CD4-positive, alpha-beta T cell treated with Interleukin-4 for 4 hours (primary cell): ENCODE data around the gene CDC37L1.
"Not testable (repeated sequence)": the region's sequence is repeated elsewhere in the genome, so short reads cannot be mapped to it uniquely, and the experiment has no call there.

Experiments
- DNase-seq: peaks from one replicate; pipeline ENCODE4 v3.0.0-alpha.2; 2020

Gene CDC37L1

DNA sequence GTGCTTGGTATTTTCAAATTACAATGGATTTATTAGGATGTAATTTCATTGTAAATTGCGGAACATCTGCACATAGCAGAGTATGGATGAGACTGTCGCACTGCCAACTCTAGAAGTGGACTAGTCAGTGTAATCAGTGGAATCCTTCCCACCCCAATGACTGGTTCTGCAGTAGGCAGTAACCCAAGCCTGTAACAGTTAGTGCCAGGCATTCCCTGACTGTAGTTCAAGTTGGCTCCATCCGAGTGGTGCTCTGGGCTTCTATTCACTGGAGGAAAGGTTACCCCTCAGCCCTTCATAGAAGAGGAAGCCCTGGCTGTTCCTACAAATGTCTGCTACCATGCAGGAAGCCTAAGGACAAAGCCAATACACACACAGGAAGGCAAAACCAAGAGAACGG is 38.4 kb downstream of the CDC37L1 start:
- DNase-seq: no peak

DNA sequence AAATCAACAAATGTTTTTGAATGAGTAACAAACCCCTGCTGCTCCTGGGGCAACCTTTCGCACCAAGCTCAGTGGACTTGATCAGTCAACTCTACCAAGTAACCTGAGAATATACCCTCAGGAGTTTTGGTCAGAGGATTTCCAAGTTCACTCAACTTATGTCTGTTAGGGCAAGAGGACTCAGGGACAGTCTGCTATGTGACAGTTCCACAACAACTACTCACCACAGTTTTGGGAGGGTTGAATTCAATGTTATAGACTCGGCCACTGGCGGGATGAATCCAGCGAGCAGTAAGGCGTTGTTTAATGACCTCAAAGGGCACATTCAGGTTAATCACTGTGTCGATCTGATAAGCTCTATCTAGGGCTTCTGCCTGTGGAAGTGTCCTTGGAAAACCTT is 39.5 kb downstream of the CDC37L1 start:
- no peak for DNase-seq

DNA sequence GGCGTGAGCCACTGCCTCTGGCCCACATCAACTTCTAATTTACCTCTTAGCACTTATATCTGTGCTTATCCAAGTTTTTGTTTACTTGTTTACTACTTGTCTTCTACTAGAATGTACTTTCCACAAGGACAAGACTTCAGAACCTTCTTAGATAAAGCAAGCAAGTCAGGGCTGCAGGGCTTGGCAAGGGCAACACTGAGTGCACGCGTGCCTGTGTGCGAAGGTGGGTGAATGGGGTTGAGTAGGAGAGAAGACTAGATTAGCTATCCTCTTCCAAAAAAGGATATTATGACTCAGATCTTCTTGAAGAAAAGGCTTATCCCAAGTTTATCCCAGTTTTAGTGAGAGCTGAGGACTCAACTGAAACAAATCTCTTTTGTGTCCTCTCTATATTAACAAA is 42.4 kb downstream of the CDC37L1 start:
- DNase-seq: no peak

DNA sequence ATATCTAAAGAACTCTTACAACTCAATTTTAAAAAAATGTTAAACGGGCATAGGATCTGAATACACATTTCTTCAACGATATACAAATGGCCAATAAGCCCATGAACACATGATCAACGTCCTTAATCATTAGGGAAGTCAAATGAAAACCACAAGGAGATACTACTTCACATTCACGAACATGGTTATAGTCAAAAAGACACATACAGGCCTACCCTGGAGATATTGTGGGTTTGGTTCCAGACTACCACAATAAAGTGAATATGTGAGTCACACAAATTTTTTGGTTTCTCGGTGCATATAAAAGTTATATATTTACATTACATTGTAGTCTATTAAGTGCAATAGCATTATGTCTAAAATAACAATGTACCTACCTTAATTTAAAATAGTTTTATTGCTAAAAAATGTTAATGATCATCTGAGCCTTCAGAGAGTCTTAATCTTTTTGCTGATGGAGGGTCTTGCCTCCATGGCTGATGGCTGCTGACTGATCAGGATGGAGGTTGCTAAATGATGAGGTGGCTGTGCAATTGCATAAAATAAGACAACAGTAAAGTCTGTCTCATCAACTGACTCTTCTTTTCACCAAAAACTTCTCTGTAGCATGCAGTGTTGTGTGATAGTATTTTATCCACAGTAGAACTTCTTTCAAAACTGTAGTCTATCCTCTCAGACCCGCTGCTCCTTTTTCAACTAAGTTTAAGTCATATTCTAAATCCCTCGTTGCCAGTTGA is 46.5 kb downstream of the CDC37L1 start:
- DNase-seq: peak; percentile 46

DNA sequence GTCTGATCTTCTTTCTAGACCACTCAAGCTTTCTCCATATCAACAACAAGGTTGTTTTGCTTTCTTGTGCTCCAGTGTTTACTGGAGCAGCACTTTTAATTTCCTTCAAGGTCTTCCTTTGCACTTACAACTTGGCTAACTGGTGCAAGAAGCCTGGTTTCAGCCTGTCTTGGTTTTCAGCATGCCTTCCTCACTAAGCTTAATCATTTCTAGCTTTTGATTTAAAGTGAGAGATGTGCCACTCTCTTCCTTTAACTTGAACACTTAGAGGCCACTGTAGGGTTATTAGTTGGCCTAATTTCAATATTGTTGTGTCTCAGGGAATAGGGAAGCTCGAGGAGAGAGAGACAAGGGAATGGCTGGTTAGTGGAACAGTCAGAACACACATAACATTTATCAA is 48.2 kb downstream of the CDC37L1 start:
- no peak for DNase-seq

DNA sequence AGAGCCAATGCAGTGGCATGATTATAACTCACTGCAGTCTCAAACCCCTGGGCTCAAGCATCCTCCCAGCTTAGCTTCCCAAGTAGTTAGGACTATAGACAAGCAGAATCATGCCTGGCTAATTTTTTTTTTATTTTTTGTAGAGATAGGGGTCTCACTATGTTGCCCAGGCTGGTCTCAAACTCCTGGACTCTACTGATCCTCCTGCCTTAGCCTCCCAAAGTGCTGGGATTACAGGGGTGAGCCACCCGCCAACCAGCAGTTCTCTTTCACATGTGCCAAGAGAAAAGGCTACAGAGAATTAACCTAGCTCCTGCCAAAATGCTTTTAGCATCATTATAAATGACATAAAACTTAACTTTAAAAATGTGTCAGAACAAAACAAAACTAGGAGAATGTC is 53.5 kb downstream of the CDC37L1 start:
- no peak for DNase-seq

DNA sequence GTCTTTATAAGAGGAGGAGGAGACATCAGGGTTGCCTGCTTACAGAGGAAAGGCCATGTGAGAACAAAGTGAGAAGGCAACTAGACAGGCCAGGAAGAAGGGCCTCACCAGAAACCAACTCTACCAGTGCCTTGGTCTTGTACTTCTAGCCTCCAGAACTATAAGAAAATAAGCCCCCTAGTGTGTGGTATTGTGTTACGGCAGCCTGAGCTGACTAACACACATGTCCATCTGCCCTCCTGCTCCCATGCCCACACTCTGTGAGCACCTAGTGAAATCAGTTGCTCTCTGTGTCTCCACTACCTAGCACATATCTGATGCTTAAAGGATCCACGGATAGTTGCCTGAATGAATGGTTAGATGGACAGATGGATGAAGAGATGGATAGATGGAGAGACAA is 54.8 kb downstream of the CDC37L1 start:
- DNase-seq: no peak

DNA sequence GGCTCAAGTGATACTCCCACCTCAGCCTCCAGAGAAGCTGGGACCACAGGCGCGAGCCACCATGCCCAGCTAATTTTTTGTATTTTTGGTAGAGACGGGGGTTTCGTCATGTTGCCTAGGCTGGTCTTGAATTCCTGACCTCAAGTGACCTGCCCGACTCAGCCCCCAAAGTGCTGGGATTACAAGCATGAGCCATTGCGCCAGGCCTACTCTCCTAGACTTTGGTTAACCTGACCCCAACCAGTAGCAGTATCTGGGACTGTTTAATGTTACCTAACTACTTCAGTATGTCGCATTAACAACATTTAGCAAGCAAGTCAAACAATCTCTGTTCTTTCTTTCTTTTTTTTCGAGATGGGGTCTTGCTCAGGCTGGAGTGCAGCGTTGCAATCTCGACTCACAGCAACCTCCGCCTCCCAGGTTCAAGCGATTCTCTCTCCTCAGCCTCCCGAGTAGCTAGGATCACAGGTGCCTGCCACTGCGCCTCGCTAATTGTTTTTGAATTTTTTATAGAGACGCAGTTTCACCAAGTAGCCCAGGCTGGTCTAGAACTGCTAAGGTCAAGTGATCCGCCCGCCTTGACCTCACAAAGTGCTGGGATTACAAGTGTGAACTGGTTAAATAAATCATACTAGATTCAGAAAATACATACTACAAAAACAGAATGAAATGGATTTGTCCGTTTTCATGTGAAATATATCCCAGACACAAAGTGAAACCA is 59.7 kb downstream of the CDC37L1 start:
- no peak for DNase-seq

DNA sequence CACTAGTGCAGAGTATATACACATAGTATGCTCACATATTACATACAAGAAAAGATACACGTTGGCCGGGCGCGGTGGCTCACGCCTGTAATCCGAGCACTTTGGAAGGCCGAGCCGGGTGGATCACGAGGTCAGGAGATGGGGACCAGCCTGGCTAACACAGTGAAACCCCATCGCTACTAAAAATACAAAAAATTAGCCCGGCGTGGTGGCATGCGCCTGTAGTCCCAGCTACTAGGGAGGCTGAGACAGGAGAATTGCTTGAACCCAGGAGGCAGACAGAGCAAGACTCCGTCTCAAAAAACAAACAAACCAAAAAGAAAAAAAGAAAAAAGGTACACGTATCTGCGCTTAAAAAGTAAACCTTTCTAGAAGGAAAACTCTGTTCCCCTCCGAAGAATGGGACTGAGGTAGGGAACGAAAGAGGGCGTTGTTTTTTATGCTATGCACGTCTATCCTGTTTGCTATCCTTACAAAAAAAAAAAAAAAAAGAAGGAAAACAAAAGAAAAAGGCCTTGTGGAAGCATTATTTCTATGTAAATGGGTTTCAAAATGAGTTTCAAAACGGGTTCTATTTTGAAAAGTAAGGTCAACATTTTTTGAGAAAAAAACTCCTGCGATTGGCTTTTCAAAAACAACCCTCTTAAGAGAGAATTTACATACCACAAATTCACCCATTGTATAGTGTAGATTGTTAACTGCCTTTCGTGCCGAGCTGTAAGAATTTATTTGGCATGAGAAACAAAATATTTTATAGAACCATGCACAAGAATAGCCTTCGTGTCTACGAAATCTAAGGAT is 60.4 kb downstream of the CDC37L1 start:
- DNase-seq: no peak

DNA sequence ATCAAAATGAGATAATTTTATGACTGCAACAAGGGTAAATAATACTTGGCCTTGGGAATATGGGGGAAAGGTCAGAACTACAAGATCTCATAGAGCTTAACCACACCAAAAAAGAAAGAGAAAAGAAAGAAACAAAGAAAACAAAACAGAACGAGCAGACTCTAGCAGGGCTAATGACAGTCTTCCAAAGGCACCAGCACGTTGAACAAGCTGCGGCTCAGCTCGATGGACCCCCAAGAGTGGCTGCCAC is 60.9 kb downstream of the CDC37L1 start:
- DNase-seq: no peak

DNA sequence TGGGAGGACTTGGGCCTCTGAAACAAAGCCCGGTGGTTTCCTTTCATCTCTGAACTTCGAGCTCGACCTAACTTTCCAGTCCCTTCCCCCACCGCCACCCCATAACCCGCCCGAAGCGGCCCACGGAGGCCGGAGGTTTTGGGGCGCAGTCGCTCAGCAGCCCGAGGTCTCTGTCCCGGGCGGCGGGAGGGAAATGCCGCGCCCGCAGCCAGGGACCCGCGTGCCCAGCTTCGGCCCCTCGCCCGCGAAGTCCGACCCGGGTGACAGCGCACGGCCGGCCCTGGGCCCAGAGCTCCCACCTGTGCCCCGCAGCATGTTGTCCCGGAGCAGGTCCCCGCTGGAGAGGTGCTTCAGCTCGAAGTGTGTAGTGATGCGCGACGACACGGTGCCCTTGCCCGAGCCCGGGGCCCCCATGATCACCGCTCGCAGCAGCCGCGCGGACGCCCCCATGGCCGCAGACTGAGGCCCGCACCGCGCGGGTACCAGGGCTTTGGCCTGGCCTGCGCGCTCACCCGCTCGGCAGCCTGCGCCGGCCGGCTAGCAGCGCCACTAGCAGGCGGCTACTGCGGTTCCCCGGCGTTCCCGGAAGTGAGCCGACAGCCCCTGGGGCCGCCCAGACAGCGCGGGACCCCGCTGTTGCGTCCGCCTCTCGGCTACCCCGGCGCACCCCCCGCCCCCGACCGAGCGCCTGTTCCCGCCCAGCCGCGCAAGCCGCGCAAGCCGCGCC is 61.4 kb downstream of the CDC37L1 start, which contains the start of gene AK3:
Gene AK3, minus strand, starts transcription at position 565 of the 727 bp plus-strand sequence. Its CDS starts 115 bp downstream, at position 450.
- DNase-seq: peak; percentile 81

DNA sequence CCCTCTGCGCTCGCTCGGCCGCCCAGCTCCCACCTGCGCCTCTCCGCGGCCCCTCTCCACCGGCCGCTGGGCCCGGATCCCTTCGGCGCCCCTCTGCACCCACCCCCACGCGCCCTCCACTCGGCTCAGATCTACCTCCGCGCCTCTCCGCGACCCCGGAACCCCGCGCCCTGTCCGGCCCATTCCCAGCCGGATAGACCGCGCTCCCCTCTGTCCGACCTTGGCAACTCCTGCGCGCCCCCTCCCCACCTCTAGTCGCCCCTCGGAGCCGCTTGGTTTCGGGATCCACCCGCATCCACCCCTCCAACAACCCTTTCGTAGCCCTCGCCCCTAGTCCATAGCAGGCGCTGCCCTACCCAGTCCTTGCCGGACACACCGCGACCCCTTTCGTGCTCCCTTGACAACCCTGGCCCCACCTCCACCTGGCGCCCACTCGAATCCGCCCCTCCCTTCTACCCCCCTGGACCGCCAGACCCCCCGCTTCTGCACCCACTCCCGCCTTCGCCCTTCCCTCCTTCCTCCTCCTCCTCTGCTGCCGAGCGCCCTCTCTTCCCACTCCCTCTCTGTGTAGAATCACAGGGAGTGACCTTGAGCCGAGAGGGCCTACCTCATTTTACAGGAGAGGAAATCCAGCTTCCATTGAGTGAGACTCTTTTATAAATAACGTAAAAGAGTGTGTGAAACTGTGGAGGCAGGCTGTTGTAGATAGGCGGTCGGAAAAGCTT is 62.2 kb downstream of the CDC37L1 start:
- no peak for DNase-seq

DNA sequence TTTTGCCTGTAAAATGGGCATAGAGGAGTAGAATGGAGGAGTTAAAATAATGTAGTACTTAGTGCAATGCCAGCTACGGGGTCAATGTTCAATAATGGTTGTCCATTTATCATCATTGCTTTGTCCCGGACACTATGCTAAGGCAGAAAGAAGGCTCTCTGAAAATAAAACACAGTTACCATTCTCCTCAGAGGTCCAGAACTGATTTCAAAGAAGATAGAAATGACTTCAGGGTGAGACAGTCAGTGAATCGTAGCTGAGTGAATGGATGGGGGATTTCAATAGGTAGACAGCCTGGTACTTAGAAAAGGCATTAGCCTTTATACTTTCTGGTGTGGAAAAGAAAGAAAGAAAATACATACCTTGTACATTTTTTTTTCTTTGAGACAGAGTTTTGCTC is 62.9 kb downstream of the CDC37L1 start:
- no peak for DNase-seq

DNA sequence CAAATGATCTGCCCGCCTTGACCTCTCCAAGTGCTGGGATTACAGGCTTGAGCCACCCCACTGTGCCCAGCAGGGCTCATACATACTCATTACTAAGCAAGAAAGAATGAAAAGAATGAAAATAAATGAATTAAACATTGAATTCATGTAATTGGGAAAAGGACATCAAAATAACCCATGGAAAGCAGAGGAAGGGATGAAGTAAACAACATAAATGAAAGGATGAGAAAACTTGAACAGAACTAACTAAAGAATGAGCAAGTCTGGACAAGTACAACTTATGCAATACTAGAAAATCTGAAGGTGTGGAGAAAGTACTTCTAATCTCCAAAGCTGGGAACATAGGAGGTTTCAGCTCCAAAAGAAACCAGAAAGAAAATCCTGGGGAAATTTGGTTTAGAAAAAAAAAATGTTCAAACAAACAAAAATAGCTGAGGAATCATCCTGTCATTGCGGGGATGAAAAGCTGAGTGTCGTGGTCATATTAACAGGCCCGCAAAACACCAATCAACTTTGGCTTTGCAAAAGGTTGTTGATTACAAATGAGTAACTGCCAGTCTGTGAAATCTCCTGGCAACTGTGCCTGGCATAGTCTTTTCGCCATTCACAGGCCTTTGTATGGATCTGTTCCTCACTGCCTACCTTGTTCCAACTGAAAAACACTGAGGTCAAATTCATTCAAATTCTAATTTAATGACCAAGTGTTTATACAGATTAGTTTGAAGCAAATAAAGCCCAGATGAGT is 63.9 kb downstream of the CDC37L1 start:
- no peak for DNase-seq

DNA sequence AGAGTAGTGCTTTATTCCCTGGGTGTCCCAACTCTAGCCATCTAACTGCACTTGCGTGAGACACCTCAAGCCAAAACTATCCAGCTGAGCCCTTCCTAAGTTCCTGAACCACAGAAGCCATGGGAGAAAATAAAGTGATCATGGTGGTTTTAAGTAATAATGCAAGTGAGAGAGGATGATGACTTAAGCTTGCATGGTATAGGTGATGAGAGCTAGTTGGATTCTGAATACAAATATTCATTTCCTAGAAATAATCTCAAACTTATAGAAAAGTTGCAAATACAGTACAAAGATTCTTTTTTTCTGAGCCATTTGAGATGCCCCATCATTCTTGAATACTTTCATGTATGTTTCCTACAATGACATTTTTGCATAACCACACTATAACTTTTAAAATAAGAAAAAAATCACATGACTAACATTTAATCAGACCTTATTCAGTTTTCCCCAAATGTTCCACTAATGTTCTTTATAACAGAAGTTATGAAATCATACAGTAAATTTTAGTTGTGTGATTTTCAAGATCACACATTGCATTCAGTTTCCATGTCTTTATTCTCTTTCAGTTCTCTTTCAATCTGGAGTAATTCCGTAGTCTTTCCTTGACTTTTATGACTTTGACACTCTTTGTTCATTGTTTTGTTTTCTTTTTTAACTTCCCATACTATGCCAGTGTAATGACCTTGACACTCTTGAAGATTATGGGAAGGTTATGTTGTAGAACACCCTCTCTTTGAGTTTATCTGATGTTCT is 67.1 kb downstream of the CDC37L1 start:
- DNase-seq: no peak

DNA sequence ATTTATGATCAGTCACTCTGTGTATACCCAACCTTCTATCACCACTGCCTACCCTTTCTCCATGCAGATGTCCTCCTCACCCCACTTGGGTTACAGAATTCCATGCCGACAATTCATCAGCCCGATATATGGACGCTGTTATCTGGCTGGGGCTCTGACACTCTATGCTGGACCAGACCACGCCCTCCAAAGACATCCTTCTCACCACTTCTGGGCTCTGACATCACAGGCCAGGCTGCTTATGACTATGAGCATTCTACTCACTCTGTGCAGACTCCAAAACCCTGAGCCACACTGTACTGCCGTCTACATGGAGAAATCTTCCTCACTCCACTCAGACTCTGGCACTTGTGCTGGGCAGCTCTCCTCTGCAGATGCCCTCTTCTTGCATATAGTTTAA is 69.2 kb downstream of the CDC37L1 start:
- no peak for DNase-seq

DNA sequence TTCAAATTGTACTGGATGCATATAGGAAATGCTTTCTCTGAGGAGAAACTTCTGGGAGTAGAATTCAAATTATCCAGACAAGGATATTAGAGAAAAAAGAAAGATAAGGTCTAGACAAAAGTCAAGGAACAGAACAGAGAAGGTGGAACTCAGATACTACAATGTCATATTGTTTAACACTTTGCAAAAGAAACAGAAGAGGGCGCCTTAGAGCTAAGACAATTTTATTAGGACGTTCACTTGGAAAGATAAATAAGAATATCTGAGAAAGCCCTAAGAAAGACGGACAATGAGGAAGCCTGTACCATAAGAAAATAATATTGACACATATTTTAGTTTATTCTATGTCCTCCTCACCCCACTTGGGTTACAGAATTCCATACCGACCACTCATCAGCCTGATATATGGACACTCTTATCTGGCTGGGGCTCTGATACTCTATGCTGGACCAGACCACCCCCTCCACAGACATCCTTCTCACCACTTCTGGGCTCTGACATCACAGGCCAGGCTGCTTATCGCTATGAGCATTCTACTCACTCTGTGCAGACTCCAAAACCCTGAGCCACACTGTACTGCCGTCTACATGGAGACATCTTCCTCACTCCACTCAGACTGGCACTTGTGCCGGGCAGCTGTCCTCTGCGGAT is 70.8 kb downstream of the CDC37L1 start:
- DNase-seq: peak; percentile 49

DNA sequence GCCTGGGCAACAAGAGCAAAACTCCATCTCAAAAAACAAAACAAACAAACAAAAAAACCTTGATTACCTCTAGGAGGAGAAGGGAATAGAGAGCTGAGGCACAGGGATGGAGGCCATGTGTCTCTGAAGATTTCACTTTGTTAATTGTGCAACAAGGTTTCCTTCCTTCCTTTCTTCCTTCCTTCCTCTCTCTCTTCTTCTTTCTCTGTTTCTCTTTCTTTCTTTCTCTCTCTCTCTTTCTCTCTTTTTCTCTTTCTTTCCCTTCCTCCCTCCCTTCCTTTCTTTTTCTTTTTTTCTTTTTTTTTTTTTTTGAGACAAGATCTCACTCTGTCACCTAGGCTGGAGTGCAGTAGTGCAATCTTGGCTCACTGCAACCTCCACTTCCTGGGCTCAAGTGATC is 75.2 kb downstream of the CDC37L1 start:
- not testable (repeated sequence) for DNase-seq

DNA sequence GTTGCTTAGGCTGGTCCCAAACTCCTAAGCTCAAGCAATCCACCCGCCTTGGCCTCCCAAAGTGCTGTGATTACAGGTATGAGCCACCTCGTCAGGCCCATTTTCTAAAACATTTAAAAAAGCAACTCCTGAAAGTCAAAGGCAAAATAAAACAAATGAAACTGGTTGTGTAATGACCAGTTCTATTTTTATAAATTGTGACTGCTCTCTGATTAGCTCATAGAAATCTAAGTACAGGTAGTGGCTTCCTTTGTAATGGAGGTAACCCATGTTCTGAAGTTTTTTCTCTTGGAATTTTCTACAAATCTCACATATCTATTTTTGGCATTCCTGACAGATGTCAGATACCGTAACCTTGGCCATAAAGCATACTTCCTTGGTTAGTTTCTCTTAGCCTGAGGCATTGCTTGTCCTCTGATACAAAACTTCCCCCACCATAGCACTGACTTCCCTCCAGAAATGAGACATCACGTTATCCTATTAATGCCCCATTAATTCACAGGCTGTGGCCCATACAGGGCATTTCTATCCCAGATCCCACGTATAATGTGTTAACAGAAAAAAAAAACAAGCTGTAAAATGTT is 75.7 kb downstream of the CDC37L1 start:
- DNase-seq: no peak

DNA sequence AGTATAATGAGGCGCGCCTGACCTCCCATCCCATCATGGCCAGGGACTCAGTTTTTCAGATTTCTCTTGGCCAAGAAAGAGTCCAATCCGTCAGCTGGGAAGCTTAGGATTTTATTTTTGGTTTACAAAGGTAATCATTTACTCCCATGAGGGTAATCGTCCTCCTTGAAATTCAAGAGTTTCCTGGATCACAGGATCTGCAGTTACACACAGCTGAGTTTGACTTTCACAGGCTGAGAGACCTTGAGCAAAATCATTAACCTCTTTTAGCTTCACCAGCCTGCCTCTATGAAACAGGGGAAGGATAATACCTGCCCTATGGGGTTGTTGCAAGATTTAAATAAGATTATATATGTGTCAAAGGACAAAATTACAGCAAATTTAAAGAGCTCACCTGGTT is 77.1 kb downstream of the CDC37L1 start:
- no peak for DNase-seq
